ENCODE measurements around the gene UCP3.

The UCP3 gene

GRCh38 chr11:74018331-74019005, 9.6 kb upstream of the UCP3 start:
- peak; percentile 51 for DNase-seq (ENCODE audit: low spot score)

DNA sequence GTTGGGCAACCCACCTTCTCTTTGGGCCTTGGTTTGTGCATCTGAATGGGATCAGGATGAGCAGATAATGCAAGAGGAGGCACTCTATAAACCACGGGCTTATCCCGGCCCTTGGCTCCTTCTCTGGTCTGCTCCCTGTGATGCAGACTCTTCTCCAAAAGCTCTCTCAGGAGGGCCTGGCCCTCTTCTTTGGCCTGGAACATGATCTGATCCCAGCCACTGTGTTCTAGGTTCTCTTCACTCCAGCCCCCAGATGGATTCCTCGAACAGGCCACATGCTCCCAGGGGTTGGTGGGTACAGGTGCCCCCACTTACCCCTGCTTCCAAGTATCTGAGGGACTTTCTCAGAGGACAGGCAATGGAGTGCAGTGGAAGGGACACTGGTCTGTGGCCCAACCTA, 8.7 kb upstream of the UCP3 start:
- DNase-seq (ENCODE audit: low spot score), result no peak

- peak; percentile 79 for DNase-seq (ENCODE audit: low spot score)
Observed at GRCh38 chr11:74015919-74016684, 7.2 kb upstream of the UCP3 start.

DNA sequence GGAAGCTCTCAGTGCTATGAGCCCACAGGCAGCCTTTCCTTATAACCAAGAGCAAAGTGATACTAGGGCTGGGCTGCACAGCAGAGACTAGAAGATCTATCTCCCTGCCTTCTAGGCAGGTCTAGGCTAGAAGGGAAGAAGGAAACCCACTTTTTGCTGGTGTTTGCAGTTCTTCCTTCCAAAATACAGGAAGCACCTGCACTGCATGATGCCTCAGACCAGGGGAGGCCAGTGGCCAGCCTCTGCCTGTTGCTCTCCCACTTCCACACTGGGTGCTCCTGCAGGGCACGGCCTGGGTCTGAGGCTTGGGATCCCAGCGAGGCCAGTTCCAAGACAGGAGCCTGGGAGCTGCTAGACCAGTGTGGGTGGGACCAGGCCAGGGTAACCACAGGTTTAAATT, 6.0 kb upstream of the UCP3 start:
- DNase-seq (ENCODE audit: low spot score), result no peak

GRCh38 chr11:74013141-74013540, 4.3 kb upstream of the UCP3 start:
- DNase-seq (ENCODE audit: low spot score), result no peak

- DNase-seq (ENCODE audit: low spot score), result peak; percentile 58
Observed at GRCh38 chr11:74012074-74012809, 3.4 kb upstream of the UCP3 start.

DNA sequence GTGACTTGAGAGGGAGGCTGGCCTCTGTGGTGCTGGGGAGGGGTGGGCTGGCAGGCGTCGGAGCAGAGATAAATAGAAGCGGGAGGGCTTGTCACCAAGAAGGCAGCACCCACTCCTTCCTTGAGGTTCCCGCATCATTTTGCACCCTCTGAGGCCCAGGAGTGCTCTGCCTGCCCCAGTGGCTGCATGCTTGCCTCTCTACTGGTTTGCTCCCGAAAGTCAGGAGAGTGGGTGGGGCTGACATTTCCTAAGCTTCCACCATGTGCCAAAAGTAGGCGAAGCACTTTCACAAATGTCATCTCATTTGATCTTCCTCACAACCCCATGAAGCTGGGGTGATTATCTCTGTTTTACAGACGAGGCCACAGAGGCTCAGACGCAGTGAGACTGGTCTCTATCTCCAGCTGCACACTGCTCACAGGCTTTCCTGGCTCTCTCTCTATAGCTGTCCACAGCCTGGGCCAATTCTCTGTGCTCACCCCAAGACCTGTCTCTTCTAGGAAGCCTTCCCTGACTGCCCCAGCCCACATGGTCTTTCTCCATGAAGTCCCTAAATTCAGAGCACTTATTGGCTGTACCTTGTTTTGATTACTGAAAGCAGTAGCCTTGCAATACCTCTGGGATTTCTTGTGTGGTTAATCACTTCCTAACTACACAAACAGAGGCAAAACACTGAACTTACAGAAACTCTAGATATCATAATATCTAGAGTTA, 2.6 kb upstream of the UCP3 start:
- DNase-seq (ENCODE audit: low spot score), result peak; percentile 97

- peak; percentile 50 for DNase-seq (ENCODE audit: low spot score)
Observed at GRCh38 chr11:74010306-74011300, 1.7 kb upstream of the UCP3 start.

- DNase-seq (ENCODE audit: low spot score), result peak; percentile 45
Observed at GRCh38 chr11:74009675-74010305, 905 bp upstream of the UCP3 start.

GRCh38 chr11:74009230-74009547, 304 bp upstream of the UCP3 start:
- no peak for DNase-seq (ENCODE audit: low spot score)

DNA sequence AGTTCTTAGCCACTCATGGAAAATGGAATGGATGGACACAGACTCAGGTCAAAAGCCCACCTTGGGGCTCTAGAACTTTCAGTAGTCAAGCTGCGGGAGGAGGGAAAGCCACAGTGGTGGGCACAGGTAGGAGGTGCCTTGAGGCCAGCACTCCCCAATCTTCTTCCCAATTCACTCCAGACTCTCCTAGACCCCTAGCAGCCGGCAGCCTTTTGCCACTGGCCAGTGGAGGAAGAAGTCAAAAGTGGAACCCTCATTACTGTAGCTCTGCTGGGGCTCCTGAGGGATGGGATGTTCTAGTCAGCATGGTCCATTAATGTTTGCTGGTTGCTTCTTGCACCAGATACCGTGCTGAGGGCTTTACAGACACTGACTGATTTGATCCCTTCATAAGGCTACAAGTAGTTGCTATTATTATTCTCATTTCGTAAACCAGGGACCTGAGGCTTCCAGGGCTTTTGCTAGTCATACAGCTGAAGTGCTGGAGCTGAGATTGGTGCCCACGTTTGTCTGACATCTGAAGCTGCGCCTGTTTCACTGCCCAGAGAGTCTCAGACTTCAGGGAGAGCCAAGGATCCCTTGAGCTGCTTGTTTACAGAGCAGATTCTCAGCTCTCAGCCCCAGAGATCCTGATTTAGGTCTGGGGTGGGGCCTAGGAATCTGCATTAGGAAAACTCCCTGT, 1.1 kb downstream of the UCP3 start:
- no peak for DNase-seq (ENCODE audit: low spot score)

- no peak for DNase-seq (ENCODE audit: low spot score)
Observed at GRCh38 chr11:74006743-74007304, 2.1 kb downstream of the UCP3 start.

DNA sequence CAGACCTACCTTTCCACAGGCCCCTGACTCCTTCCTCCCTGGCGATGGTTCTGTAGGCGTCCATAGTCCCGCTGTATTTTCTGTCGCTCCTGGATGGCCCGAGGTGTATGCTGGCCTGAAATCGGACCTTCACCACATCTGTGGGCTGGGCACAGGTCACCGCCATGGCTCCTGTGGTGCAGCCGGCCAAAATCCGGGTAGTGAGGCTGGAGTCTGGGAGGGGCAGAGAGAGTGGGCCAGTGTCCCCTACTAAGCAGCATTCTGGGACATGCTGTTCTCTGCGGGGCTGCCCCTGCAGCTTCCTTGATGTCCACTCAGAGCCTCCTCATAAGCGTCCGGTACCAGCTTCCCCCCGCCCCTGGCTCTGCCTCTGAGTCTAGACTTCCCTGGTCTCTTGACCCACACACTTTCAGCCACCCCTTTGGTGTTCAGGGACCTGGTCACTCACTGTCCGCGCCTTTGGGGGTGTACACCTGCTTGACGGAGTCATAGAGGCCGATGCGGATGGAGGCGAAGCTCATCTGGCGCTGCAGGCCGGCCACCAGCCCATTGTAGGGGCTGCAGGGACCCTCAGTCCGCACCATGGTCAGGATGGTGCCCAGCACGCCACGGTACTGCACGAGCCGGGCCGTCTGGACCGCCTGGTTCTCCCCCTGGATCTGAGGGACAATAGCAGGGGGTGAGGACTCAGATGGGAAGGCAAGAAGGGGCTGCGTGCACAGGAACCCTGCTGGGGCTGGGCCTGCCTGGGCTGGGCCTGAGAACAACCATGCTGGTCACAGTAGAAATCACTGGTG, 3.0 kb downstream of the UCP3 start:
- no peak for DNase-seq (ENCODE audit: low spot score)

GRCh38 chr11:74004759-74005615, 3.9 kb downstream of the UCP3 start:
- peak; percentile 57 for DNase-seq (ENCODE audit: low spot score)

- no peak for DNase-seq (ENCODE audit: low spot score)
Observed at GRCh38 chr11:74004046-74004695, 4.7 kb downstream of the UCP3 start.

GRCh38 chr11:74002832-74003231, 6.1 kb downstream of the UCP3 start:
- DNase-seq (ENCODE audit: low spot score), result no peak

DNA sequence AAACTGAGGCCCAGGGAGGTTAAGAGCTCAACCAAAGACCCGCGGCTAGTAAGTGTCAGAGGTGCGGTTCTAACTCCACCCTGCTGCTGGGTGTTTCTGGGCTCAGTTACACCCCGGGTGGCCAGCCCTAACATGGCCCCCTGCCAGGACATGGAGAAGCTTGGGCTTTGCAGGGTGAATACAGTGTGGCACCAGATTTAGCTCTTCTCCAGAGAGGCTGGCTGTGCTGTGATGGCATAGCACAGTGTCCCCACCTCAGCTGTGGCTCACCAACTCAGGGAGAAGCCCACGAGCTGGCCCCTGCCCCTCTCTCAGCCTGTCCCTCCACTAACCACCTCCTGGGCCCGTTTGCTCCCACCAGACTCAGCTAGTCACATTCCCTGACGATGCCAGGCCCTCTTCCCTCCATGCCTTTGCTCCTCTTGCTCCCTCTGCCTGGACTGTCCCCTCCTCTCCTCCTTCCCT, 7.0 kb downstream of the UCP3 start:
- DNase-seq (ENCODE audit: low spot score), result peak; percentile 89

Measured in hematopoietic multipotent progenitor cell treated with erythropoietin and hydrocortisone succinate and interleukin-3 and kit ligand, for 15 days (in vitro differentiated cells).